Keratinocyte (primary cell): Measurements from ENCODE around the gene RXRA. TPM values are rescaled to one million over a fixed set of nuclear protein-coding genes. Genes with fewer than 3 reads are reported as not detected.

Experiments
- DNase-seq: peaks from one replicate; pipeline ENCODE4 v3.0.0-alpha.2; 2011; ENCODE audit warnings: low read depth, missing footprints, low spot score
- FAIRE-seq: peaks from 2 replicates; lab custom pipeline; 2011; peaks lifted over from hg19 to GRCh38; lab: Jason Lieb, UNC
- H2AFZ ChIP-seq: 2 replicates; pipeline ENCODE4 v1.6.0; 2012; ENCODE audit warnings: low read length, control low read depth, inconsistent platforms; ENCODE audit not compliant: control insufficient read depth
- H3K27ac ChIP-seq: 2 replicates; pipeline ENCODE4 v1.5.1; 2011; ENCODE audit warnings: low read length; ENCODE audit not compliant: control insufficient read depth, insufficient read depth
- H3K27me3 ChIP-seq: 3 replicates; pipeline ENCODE4 v1.6.0; 2011; ENCODE audit warnings: low read length; ENCODE audit not compliant: control insufficient read depth, insufficient read depth; ENCODE audit errors: extremely low read depth
- H3K36me3 ChIP-seq, 2 experiments: 2 replicates in 1 of 2; 3 replicates in 1 of 2; pipeline ENCODE4 v1.5.1; 2011; ENCODE audit warnings: low read length in 2 of 2, mild to moderate bottlenecking in 1 of 2; ENCODE audit not compliant: control insufficient read depth in 2 of 2, insufficient read depth in 2 of 2; ENCODE audit errors: extremely low read depth in 1 of 2
- H3K4me1 ChIP-seq: 3 replicates; pipeline ENCODE4 v1.5.1; 2011; ENCODE audit warnings: low read length; ENCODE audit not compliant: control insufficient read depth, insufficient read depth; ENCODE audit errors: extremely low read depth
- H3K4me2 ChIP-seq: 3 replicates; pipeline ENCODE4 v1.6.0; 2011; ENCODE audit warnings: low read depth, low read length; ENCODE audit not compliant: control insufficient read depth, insufficient read depth; ENCODE audit errors: extremely low read depth
- H3K4me3 ChIP-seq, 3 experiments: fragments of 200-600 bp in 1 of 3; sonication (generic) in 1 of 3; 2 replicates in 2 of 3; 3 replicates in 1 of 3; pipeline ENCODE4 v1.5.1; 2011 to 2016; ENCODE audit warnings: low read length in 3 of 3, mild to moderate bottlenecking in 3 of 3, control low read depth in 2 of 3, inconsistent platforms in 1 of 3, low read depth in 1 of 3, mixed read lengths in 1 of 3, mixed run types in 1 of 3, moderate library complexity in 1 of 3; ENCODE audit not compliant: control insufficient read depth in 2 of 3, insufficient read depth in 2 of 3; ENCODE audit errors: extremely low read depth in 1 of 3
- H3K79me2 ChIP-seq: 2 replicates; pipeline ENCODE4 v1.6.0; 2012; ENCODE audit warnings: low read length; ENCODE audit not compliant: control insufficient read depth, insufficient read depth
- H3K9ac ChIP-seq: 3 replicates; pipeline ENCODE4 v1.6.0; 2011; ENCODE audit warnings: low read length; ENCODE audit not compliant: control insufficient read depth, insufficient read depth; ENCODE audit errors: extremely low read depth
- H3K9me1 ChIP-seq: 3 replicates; pipeline ENCODE4 v1.6.0; 2011; ENCODE audit warnings: low read length; ENCODE audit not compliant: control insufficient read depth, insufficient read depth; ENCODE audit errors: extremely low read depth
- H3K9me3 ChIP-seq: 2 replicates; pipeline ENCODE4 v1.5.1; 2012; ENCODE audit warnings: low read depth, low read length; ENCODE audit not compliant: control insufficient read depth
- H4K20me1 ChIP-seq: 3 replicates; pipeline ENCODE4 v1.6.0; 2011; ENCODE audit warnings: low read length; ENCODE audit not compliant: control insufficient read depth, insufficient read depth; ENCODE audit errors: extremely low read depth
- CTCF ChIP-seq, 3 experiments: IDR thresholded peaks in 1 of 3; conservative IDR thresholded peaks in 1 of 3; optimal IDR thresholded peaks in 1 of 3; 2 replicates in 2 of 3; 3 replicates in 1 of 3; pipeline versions ENCODE3 to v1.5.1; 2011; ENCODE audit warnings: low read length in 3 of 3, mild to moderate bottlenecking in 3 of 3, moderate library complexity in 2 of 3, control low read depth in 1 of 3, inconsistent platforms in 1 of 3; ENCODE audit not compliant: insufficient read depth in 2 of 3; ENCODE audit errors: extremely low read depth in 1 of 3
- EZH2 ChIP-seq: IDR thresholded peaks from one replicate; pipeline ENCODE4 v1.6.1; 2012; ENCODE audit warnings: inconsistent platforms, mild to moderate bottlenecking, low read length, moderate library complexity
- dilution Hi-C: fragments of 300-500 bp; cut with MboI; formaldehyde crosslinking; loops from one replicate; pipeline ENCODE4 v1.7.0; 2020; ENCODE audit warnings: low sequenced_read_pairs; ENCODE audit not compliant: extremely low pct_ligation_motif_present
- polyA plus RNA-seq, 5 experiments: library from polyadenylated mRNA; depleted of rRNA in 3 of 5; stranded (reverse) in 3 of 5; stranded (forward) in 1 of 5; unstranded in 1 of 5; fragments of >200 nt; gene quantifications; 1 replicate in 1 of 5; 2 replicates in 3 of 5; 3 replicates in 1 of 5; pipeline versions ENCODE4 v1.2.1 to v1.2.3, GENCODE V29; 2011 to 2012; ENCODE audit warnings: missing spikeins in 2 of 5, low read depth in 1 of 5, low replicate concordance in 1 of 5

Gene RXRA
- polyA plus RNA-seq, 1 donor (not counting 4 experiments of a cell fraction or from before 2014, with no cell fraction given): 9.7 TPM

DNA sequence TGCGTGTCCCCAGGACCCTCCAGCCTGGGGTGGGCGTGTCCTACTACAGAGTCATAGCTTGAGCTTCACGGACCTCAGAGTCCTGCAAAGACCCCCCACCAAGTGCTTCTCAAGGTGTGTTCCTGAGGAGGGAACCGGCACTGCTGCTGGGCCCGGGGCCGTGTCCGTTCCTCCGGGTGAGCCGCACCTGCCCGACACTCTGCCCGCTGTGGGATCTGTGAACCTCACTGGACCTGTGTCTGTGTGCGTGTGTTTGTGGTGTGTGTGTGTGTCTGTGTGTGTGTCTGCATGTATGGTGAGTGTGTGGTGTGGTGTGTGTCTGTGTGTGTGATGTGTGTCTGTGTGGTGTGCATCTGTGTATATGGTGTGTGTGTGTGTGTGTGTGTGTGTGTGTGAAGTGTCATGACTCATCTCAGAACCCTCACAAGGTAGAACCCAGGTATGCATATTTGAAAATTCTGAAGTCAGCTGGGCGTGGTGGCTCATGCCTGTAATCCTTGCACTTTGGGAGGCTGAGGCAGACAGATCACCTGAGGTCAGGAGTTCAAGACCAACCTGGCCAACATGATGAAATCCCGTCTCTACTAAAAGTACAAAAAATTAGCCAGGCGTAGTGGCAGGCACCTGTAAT lies 40.9 kb upstream of the RXRA start:
- H3K27me3 ChIP-seq: peaks cover 25% of the 10 kb centered on the region

GRCh38 chr9:134286471-134287245 lies 39.6 kb upstream of the RXRA start:
- H3K9me3 ChIP-seq: no peaks in the 10 kb centered on the region
- DNase-seq (no peak), FAIRE-seq (no peak)
- H3K9me1 ChIP-seq: no peaks in the 10 kb centered on the region
- no peaks in the 10 kb centered on the region for H3K36me3 ChIP-seq
- H2AFZ ChIP-seq: no peak overlapping the region
- no peak overlapping the region for H3K4me3 ChIP-seq
- H3K79me2 ChIP-seq: no peaks in the 10 kb centered on the region
- H4K20me1 ChIP-seq: peaks cover 6% of the 10 kb centered on the region
- dilution Hi-C loops: no loop called here
- H3K9ac ChIP-seq: no peak overlapping the region
- TF ChIP-seq EZH2: no peak
- no peak for TF ChIP-seq CTCF (optimal IDR thresholded peaks at IDR 0.05 in 1 of 3, IDR thresholded peaks at IDR 0.05 in 1 of 3, conservative IDR thresholded peaks at IDR 0.05 in 1 of 3; ENCODE audit: extremely low read depth in 1 of 3, insufficient read depth in 2 of 3, low read length in 3 of 3)
- H3K27ac ChIP-seq: no peak overlapping the region
- peaks cover 20% of the 10 kb centered on the region for H3K27me3 ChIP-seq
- no peak overlapping the region for H3K4me2 ChIP-seq
- H3K4me1 ChIP-seq: peaks cover 7% of the 10 kb centered on the region

More for the DNA sequence above, 40.9 kb upstream of the RXRA start:
- Histone ChIP-seq H3K36me3 (no peaks in the 10 kb centered on the region), H3K9ac (no peak overlapping the region), H3K4me2 (no peak overlapping the region), H3K9me3 (no peaks in the 10 kb centered on the region), H3K4me1 (peaks cover 7% of the 10 kb centered on the region), H3K27ac (no peak overlapping the region), H3K79me2 (no peaks in the 10 kb centered on the region), H3K9me1 (no peaks in the 10 kb centered on the region), H3K4me3 (no peak overlapping the region), H2AFZ (no peak overlapping the region), H4K20me1 (peaks cover 6% of the 10 kb centered on the region)
- TF ChIP-seq CTCF (optimal IDR thresholded peaks at IDR 0.05 in 1 of 3, IDR thresholded peaks at IDR 0.05 in 1 of 3, conservative IDR thresholded peaks at IDR 0.05 in 1 of 3; ENCODE audit: extremely low read depth in 1 of 3, insufficient read depth in 2 of 3, low read length in 3 of 3) (no peak), EZH2 (no peak)
- dilution Hi-C loops: no loop called here
- DNase-seq (no peak), FAIRE-seq (no peak)
